GM19467 (cell line): ENCODE measurements around the gene NCOA7.
"Not testable (repeated sequence)": the region's sequence is repeated elsewhere in the genome, so short reads cannot be mapped to it uniquely, and the experiment has no call there.

ENCODE experiments used
- ATAC-seq: cut with Tn5 transposase; IDR thresholded peaks from one replicate; pipeline ENCODE4 v1.9.1; 2021; ENCODE audit warnings: mild to moderate bottlenecking, moderate library complexity; ENCODE audit not compliant: unreplicated experiment

NCOA7 gene

GRCh38 chr6:125835221-125835744 is 44.5 kb downstream of the NCOA7 start:
- no peak for ATAC-seq

- ATAC-seq = no peak
These were observed 45.7 kb downstream of the NCOA7 start for GRCh38 chr6:125836466-125836865.

GRCh38 chr6:125839471-125839870 is 48.7 kb downstream of the NCOA7 start:
- no peak for ATAC-seq

- no peak for ATAC-seq
These were observed 49.1 kb downstream of the NCOA7 start for GRCh38 chr6:125839879-125840278.

- ATAC-seq = no peak
These were observed 50.8 kb downstream of the NCOA7 start for GRCh38 chr6:125841356-125842090.

GRCh38 chr6:125842091-125842626 is 51.4 kb downstream of the NCOA7 start:
- no peak for ATAC-seq

GRCh38 chr6:125843593-125843992 is 52.8 kb downstream of the NCOA7 start:
- ATAC-seq = no peak

- no peak for ATAC-seq
These were observed 54.2 kb downstream of the NCOA7 start for GRCh38 chr6:125844989-125845388.

- no peak for ATAC-seq
These were observed 55.7 kb downstream of the NCOA7 start for GRCh38 chr6:125846292-125847024.

GRCh38 chr6:125848286-125848685 is 57.5 kb downstream of the NCOA7 start:
- ATAC-seq = not testable (repeated sequence)

- no peak for ATAC-seq
These were observed 59.6 kb downstream of the NCOA7 start for GRCh38 chr6:125850361-125850760.

- ATAC-seq = no peak
These were observed 61.8 kb downstream of the NCOA7 start for GRCh38 chr6:125852587-125852986.

- ATAC-seq = no peak
These were observed 62.4 kb downstream of the NCOA7 start for GRCh38 chr6:125853168-125853567.

- no peak for ATAC-seq
These were observed 63.0 kb downstream of the NCOA7 start for GRCh38 chr6:125853756-125854155.

GRCh38 chr6:125854355-125854754 is 63.6 kb downstream of the NCOA7 start:
- ATAC-seq = no peak

- ATAC-seq = no peak
These were observed 65.0 kb downstream of the NCOA7 start for GRCh38 chr6:125855783-125856182.

GRCh38 chr6:125857846-125858245 is 67.1 kb downstream of the NCOA7 start:
- ATAC-seq = no peak

- peak; percentile 67 for ATAC-seq
These were observed 67.9 kb downstream of the NCOA7 start for GRCh38 chr6:125858427-125859320.

- no peak for ATAC-seq
These were observed 69.0 kb downstream of the NCOA7 start for GRCh38 chr6:125859727-125860126.

- no peak for ATAC-seq
These were observed 72.3 kb downstream of the NCOA7 start for GRCh38 chr6:125863023-125863422.

- ATAC-seq = no peak
These were observed 74.3 kb downstream of the NCOA7 start for GRCh38 chr6:125865015-125865414.
